ENCODE results near the gene BAX. TPM values are rescaled to one million over a fixed set of nuclear protein-coding genes. Genes with fewer than 3 reads are reported as not detected.

Gene BAX
- total and polyA plus RNA-seq, 2 of the 4 experiments (the other 2 are of a cell fraction): 23.3 to 169 TPM

DNA sequence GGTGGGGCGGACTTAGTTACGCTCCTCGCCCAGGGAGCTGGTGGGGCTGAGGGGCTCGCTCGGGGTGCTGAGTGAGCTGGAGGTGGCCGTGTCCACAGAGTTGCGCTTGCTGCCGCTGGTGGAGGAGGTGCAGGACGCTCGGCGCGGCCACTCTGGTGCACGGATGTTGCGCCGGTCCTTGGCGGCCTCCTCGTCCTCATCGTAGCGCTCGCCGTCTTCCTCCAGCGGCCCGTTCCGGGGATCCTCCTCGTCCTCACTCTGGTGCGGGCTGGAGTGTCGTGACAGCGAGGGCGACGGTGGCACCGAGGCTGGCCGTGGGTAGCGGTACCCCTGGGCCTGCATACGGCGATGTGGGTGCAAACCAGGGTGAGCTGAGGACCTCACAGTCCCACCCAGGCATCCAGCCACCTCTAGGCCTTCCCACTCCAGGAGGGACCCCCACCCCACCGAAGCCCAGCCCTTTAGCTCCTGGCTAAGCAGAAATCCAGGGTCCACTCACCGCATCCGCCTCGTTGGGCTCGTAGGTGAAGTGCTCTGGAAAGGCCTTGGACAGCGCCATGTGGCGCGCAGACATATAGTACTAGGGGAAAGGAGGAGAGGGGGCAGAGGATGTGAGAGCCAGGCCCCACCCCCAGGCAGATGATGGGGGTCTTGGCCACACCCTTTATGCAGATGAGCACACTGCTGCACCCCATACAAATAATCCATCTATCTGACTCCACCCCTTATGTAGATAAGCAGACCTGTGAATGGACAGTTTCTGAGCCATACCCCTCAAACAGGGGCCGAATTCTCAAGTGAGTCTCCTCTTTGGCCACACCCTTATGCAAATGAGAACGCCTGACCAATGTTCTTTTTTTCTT is 14.8 kb downstream of the BAX start:
- Histone ChIP-seq H3K23ac (ENCODE audit: low read depth, low read length) (no peak overlapping the region), H3K9me1 (ENCODE audit: insufficient read depth, low read length) (peaks cover 8% of the 10 kb centered on the region), H3K14ac (replicated peaks; ENCODE audit: low read depth, low read length) (no peak overlapping the region), H3K4me1 (ENCODE audit: control insufficient read depth, insufficient read depth, low read length) (peaks cover 2% of the 10 kb centered on the region), H4K8ac (ENCODE audit: low read depth in 2 of 2, low read length in 2 of 2) (no peak overlapping the region), H3K27me3 (ENCODE audit: control insufficient read depth, insufficient read depth, low read length) (no peaks in the 10 kb centered on the region), H3K27ac (ENCODE audit: insufficient read depth, low read length) (no peak overlapping the region), H2BK15ac (ENCODE audit: low read depth, low read length) (no peak overlapping the region), H2AK5ac (ENCODE audit: low read depth, low read length) (no peak overlapping the region), H4K91ac (ENCODE audit: insufficient read depth, low read depth, low read length) (no peak overlapping the region), H2BK20ac (ENCODE audit: low read depth, low read length) (no peak overlapping the region), H3K4me2 (ENCODE audit: low read depth, low read length) (no peak overlapping the region), H2BK5ac (ENCODE audit: low read depth, low read length, poor library complexity, severe bottlenecking) (no peak overlapping the region), H3K4ac (ENCODE audit: low read depth, low read length) (no peak overlapping the region), H3K79me1 (ENCODE audit: low read depth in 1 of 2, low read length in 2 of 2) (peaks cover 0 to 40% of the 10 kb centered on the region in 2 experiments; a peak in 3 of 4 replicates), H3K18ac (ENCODE audit: low read depth, low read length) (no peak overlapping the region), H4K20me1 (ENCODE audit: insufficient read depth, low read length) (peaks cover 45% of the 10 kb centered on the region), H4K5ac (ENCODE audit: low read depth, low read length) (no peak overlapping the region), H2AFZ (replicated peaks; ENCODE audit: low read length, poor library complexity) (no peak overlapping the region), H3K9ac (ENCODE audit: low read depth, low read length) (no peak overlapping the region), H2BK120ac (ENCODE audit: low read depth, low read length) (no peak overlapping the region), H3K56ac (ENCODE audit: extremely low read depth, insufficient read depth, low read length) (no peak overlapping the region), H3K36me3 (ENCODE audit: control insufficient read depth, insufficient read depth, low read length) (peaks cover 40% of the 10 kb centered on the region), H2AK9ac (replicated peaks; ENCODE audit: low read depth, low read length, poor library complexity) (no peak overlapping the region), H3K9me3 (ENCODE audit: control insufficient read depth, insufficient read depth, low read length) (no peaks in the 10 kb centered on the region), H3K4me3 (ENCODE audit: insufficient read depth, low read depth, low read length) (no peak overlapping the region)
- TF ChIP-seq SMC3 (IDR thresholded peaks at IDR 0.05; ENCODE audit: low read depth, low read length) (no peak), MAFK (IDR thresholded peaks at IDR 0.05; ENCODE audit: low read depth, low read length) (no peak), MAZ (IDR thresholded peaks at IDR 0.05; ENCODE audit: borderline replicate concordance, low read depth, low read length) (no peak), NFE2L2 (IDR thresholded peaks at IDR 0.05; ENCODE audit: low read depth, low read length) (no peak), CEBPB (IDR thresholded peaks at IDR 0.05; ENCODE audit: low read depth, low read length) (no peak), MXI1 (IDR thresholded peaks at IDR 0.05; ENCODE audit: borderline replicate concordance, low read depth, low read length) (no peak), RFX5 (IDR thresholded peaks at IDR 0.05; ENCODE audit: low read depth, low read length) (no peak), POLR2A (IDR thresholded peaks at IDR 0.05; ENCODE audit: low read depth, low read length) (no peak), CHD1 (IDR thresholded peaks at IDR 0.05; ENCODE audit: low read depth, low read length) (no peak), BHLHE40 (IDR thresholded peaks at IDR 0.05; ENCODE audit: low read depth, low read length) (no peak)
- TF ChIP-seq, protein P1, sequence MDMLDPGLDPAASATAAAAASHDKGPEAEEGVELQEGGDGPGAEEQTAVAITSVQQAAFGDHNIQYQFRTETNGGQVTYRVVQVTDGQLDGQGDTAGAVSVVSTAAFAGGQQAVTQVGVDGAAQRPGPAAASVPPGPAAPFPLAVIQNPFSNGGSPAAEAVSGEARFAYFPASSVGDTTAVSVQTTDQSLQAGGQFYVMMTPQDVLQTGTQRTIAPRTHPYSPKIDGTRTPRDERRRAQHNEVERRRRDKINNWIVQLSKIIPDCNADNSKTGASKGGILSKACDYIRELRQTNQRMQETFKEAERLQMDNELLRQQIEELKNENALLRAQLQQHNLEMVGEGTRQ (IDR thresholded peaks at IDR 0.05; ENCODE audit: low read depth, low read length): no peak
- TF ChIP-seq, protein P2, sequence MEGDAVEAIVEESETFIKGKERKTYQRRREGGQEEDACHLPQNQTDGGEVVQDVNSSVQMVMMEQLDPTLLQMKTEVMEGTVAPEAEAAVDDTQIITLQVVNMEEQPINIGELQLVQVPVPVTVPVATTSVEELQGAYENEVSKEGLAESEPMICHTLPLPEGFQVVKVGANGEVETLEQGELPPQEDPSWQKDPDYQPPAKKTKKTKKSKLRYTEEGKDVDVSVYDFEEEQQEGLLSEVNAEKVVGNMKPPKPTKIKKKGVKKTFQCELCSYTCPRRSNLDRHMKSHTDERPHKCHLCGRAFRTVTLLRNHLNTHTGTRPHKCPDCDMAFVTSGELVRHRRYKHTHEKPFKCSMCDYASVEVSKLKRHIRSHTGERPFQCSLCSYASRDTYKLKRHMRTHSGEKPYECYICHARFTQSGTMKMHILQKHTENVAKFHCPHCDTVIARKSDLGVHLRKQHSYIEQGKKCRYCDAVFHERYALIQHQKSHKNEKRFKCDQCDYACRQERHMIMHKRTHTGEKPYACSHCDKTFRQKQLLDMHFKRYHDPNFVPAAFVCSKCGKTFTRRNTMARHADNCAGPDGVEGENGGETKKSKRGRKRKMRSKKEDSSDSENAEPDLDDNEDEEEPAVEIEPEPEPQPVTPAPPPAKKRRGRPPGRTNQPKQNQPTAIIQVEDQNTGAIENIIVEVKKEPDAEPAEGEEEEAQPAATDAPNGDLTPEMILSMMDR (conservative IDR thresholded peaks at IDR 0.05; ENCODE audit: low read depth, low read length): no peak
- dilution Hi-C loops (cut with HindIII; ENCODE audit: low sequenced_read_pairs, unreplicated experiment): no loop called here
- ChIA-PET CTCF (no interaction called here), POLR2A (ENCODE audit: unreplicated experiment) (no interaction called here)
- WGBS, 2 experiments (ENCODE audit: extremely low coverage in 2 of 2, insufficient read length in 1 of 2): 97% methylated on average over 28 of the region's 45 CpGs; no CpG with 5 or more reads in 1 of the 2 experiments
- in situ Hi-C loops (cut with MboI; ENCODE audit: low sequenced_read_pairs): loop anchor here (5.0 to 10.0 kb wide), 2 partner anchors 177 to 325 kb away; partner anchors contain the start of gene CA11
- ATAC-seq (ENCODE audit: low read depth) (no peak), DNase-seq (no peak)
- intact Hi-C loops (cut with micrococcal nuclease): loop anchor here (2.0 to 10.0 kb wide), 2 partner anchors 175 to 325 kb away; partner anchors contain the start of gene CA11
- BruUV-seq (replicated peaks): no TSS peak

Measured in IMR-90 (cell line).